ENCODE data around the gene PARVA. TPM values are rescaled to one million over a fixed set of nuclear protein-coding genes. Genes with fewer than 3 reads are reported as not detected.

The PARVA gene
- total RNA-seq, 4 donors from 2014 or later: 167 to 245 (median 240) TPM

DNA sequence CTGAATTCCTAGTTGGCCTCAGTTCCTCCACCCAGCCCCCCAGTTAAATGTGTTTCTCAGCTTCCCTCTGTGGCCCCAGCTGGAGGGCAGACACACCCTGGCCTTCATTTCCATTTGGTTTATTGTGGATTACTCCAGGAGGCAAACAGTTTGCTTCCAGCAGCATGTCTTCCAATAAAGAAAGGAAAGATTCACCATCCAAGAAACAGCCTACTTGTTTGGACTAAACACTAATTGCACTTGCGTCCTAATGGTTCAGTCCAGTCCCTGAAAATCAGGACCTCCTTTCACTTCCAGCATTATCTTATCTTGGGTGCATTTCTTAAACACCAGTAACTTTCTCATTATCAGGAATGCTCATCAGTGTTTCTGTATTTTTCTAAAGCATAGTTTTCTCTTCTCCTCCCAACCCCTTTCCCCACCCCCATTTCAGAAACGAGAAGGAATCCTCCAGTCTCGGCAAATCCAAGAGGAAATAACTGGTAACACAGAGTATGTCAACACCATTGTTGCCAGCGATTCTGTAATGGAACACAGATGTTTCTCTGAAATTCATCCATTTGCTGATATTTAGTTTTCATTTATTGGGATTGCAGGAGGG, 130.9 kb downstream of the PARVA start:
- Histone ChIP-seq H3K27ac (peak overlapping the region; percentile 26 to 66 (median 65)), H3K27me3 (no peaks in the 10 kb centered on the region), H3K36me3 (peaks cover 0 to 71% of the 10 kb centered on the region in 2 donors), H3K4me3 (no peak overlapping the region), H3K9me3 (no peaks in the 10 kb centered on the region), H3K4me1 (peaks cover 0 to 60% (median 13%) of the 10 kb centered on the region in 3 donors)
- ATAC-seq: peak; percentile 82
- TF ChIP-seq, protein P1, sequence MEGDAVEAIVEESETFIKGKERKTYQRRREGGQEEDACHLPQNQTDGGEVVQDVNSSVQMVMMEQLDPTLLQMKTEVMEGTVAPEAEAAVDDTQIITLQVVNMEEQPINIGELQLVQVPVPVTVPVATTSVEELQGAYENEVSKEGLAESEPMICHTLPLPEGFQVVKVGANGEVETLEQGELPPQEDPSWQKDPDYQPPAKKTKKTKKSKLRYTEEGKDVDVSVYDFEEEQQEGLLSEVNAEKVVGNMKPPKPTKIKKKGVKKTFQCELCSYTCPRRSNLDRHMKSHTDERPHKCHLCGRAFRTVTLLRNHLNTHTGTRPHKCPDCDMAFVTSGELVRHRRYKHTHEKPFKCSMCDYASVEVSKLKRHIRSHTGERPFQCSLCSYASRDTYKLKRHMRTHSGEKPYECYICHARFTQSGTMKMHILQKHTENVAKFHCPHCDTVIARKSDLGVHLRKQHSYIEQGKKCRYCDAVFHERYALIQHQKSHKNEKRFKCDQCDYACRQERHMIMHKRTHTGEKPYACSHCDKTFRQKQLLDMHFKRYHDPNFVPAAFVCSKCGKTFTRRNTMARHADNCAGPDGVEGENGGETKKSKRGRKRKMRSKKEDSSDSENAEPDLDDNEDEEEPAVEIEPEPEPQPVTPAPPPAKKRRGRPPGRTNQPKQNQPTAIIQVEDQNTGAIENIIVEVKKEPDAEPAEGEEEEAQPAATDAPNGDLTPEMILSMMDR (IDR thresholded peaks at IDR 0.05): peak in 1 of 4 experiments; percentile 9
- TF ChIP-seq EP300 (IDR thresholded peaks at IDR 0.05): no peak
- 25 to 27% methylated on average over 4 of the region's 4 CpGs for WGBS, 2 donors (ENCODE audit: low coverage in 1 of 2)

DNA sequence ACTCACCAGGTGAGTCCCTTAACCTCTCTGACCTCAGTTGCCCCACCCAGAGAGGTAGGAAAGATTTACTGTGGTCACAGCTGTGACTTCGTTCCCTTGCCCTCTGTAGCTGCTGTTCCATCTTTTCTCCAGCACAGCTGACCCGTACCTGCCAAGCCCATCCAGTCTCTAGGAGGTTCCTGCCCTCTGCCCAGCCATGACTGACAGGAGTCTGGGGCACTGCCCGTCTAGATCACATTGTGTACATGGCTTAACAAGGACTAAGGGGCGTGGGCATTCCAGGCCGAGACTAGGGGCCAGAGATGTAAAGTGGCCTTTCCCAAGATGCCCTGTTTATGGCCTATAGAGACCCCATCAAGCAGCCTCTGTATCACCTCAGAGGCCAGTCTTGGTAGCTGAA, 132.0 kb downstream of the PARVA start:
- H3K4me1 ChIP-seq: peaks cover 0 to 54% (median 13%) of the 10 kb centered on the region in 3 donors
- H3K27ac ChIP-seq: peak overlapping the region in 3 of 4 donors; percentile 37 to 66 (median 65)

DNA sequence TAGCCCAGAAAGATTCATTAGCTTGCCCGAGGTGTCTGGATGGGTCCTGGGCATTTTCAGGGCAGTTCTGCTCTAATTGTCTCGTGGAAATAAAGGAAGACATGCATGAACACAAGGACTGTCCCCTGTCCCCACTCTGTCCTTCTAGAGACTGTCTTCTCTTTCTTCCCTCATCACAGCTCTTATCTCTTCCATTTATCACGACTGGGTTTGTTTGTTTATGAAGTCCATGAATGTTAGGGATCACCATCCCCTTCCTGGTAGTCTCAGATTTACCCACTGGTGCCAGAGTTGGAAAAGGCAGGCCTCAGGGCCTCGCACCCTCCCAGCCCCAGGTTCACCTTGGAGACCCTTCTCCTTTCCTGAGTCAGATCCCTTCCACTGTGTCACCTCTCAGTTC, 134.8 kb downstream of the PARVA start:
- ATAC-seq: no peak
- H3K4me3 ChIP-seq: no peak overlapping the region
- H3K27ac ChIP-seq: peak overlapping the region in 1 of 4 donors; percentile 16
- no peak for TF ChIP-seq POLR2AphosphoS5 (IDR thresholded peaks at IDR 0.05)
- TF ChIP-seq, protein P1 (IDR thresholded peaks at IDR 0.05): no peak
- no peak for TF ChIP-seq EP300 (IDR thresholded peaks at IDR 0.05)
- no peak for TF ChIP-seq POLR2A (IDR thresholded peaks at IDR 0.05)
- WGBS, 2 donors (ENCODE audit: low coverage in 1 of 2): 50 to 74% methylated on average over 2 to 3 of the region's 4 CpGs
- no peaks in the 10 kb centered on the region for H3K27me3 ChIP-seq
- H3K4me1 ChIP-seq: peaks cover 0 to 37% (median 8%) of the 10 kb centered on the region in 3 donors
- H3K9me3 ChIP-seq: no peaks in the 10 kb centered on the region
- peaks cover 0 to 82% of the 10 kb centered on the region in 2 donors for H3K36me3 ChIP-seq

More for the DNA sequence above, 132.0 kb downstream of the PARVA start:
- WGBS, 2 donors (ENCODE audit: low coverage in 1 of 2): 100% methylated on average over 1 of the region's 5 CpGs; no CpG with 5 or more reads in 1 of the 2 donors
- H3K4me3 ChIP-seq: no peak overlapping the region
- TF ChIP-seq POLR2AphosphoS5 (IDR thresholded peaks at IDR 0.05) (no peak), EP300 (IDR thresholded peaks at IDR 0.05) (no peak)
- TF ChIP-seq, protein P1 (IDR thresholded peaks at IDR 0.05): no peak
- no peak for ATAC-seq
- H3K9me3 ChIP-seq: no peaks in the 10 kb centered on the region
- no peaks in the 10 kb centered on the region for H3K27me3 ChIP-seq
- H3K36me3 ChIP-seq: peaks cover 0 to 72% of the 10 kb centered on the region in 2 donors

DNA sequence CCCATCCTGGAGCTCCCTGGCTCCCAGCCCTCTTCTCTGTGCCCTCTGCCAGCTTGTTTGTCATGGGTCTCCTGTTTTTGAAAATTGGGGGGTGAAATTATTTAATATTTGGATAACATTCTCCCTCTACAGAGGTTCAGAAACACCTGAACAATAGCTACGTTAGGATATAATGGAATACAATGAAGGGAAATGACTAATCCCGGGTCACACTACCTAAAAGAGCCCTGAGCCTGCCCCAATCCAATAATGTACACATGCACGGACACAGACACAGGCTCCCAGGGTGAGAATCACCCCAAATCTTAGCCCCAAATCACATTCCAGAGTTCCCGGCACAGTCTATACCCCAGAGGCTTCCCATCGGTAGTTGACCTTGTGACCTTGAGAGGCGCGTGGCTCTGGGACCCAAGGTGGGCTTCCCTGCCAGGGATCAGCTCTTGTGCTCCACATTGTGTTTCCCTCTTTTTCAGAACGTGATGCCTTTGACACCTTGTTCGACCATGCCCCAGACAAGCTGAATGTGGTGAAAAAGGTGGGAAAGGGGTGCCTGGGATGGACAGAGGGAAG, 135.5 kb downstream of the PARVA start:
- Histone ChIP-seq H3K27me3 (no peaks in the 10 kb centered on the region), H3K4me3 (no peak overlapping the region), H3K36me3 (peaks cover 0 to 90% of the 10 kb centered on the region in 2 donors), H3K4me1 (peaks cover 0 to 29% (median 3%) of the 10 kb centered on the region in 3 donors), H3K9me3 (no peaks in the 10 kb centered on the region), H3K27ac (peak overlapping the region in 1 of 4 donors; percentile 16)
- TF ChIP-seq, protein P1 (IDR thresholded peaks at IDR 0.05): no peak
- TF ChIP-seq POLR2AphosphoS5 (IDR thresholded peaks at IDR 0.05) (no peak), POLR2A (IDR thresholded peaks at IDR 0.05) (no peak), EP300 (IDR thresholded peaks at IDR 0.05) (no peak)
- 74 to 78% methylated on average over 6 to 9 of the region's 9 CpGs for WGBS, 2 donors (ENCODE audit: low coverage in 1 of 2)
- ATAC-seq: no peak

All from gastroesophageal sphincter (tissue), 4 donors.